ENCODE data around the gene SYPL1. TPM values are rescaled to one million over a fixed set of nuclear protein-coding genes. Genes with fewer than 3 reads are reported as not detected.

Gene SYPL1
- total RNA-seq, 1 donor = 40.6 TPM

DNA sequence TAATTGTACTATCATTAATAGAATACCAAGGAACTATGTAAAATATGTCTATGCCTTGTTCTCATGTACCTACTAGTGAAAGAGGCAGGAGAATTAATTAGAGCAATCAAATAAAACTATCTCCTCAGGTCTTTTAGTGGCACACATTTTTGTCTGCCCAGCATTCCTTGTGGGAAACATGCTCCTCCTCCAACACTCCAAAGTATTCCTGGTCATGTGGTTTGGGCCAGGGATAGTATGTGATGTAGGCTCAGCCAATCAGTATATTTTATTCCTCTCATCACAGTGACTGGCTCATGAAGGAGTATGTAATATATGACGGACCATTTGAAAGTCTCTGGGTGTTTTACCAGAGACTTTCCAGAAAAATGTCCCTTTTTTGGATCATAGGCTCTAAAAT is 16.7 kb upstream of the SYPL1 start:
- Histone ChIP-seq H3K27me3 (ENCODE audit: insufficient read depth, low read length) (peaks cover 2% of the 10 kb centered on the region), H3K9me3 (ENCODE audit: low read depth, low read length) (no peaks in the 10 kb centered on the region), H3K4me3 (ENCODE audit: low read length) (no peak overlapping the region), H3K4me1 (ENCODE audit: insufficient read depth, low read length) (peaks cover 4% of the 10 kb centered on the region)

DNA sequence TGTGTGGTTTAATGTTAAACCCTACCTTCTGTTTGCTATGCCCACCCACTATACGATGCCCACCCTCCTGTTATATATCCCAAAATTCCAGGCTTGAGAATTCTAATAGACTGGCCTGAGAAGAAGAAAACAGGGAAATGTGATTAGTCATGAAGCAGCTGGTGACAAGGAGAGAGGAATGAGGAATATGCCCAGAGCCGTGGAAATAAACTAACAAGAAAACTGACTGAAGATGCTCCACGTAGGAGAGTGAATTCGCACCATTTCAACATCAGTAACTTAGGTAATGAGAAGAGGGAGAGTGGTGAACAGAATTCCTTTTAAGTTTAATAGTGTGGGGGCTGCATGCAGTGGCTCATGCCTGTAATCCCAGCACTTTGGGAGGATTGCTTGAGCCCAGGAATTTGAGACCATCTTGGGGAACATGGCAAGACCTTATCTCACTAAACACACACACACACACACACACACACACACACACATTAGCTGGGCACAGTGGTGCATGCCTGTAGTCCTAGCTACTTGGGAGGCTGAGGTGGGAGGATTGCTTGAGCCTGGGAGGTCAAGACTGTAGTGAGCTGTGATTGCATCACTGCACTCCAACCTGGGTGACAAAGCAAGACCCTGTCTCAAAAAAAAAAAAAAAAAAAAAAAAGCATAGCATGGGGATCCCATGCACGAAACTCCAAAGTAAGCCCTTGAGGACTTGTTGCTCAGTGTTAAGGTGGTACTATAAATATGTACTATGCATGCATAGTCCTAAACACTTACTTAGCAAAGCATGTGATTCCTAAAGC is 16.1 kb upstream of the SYPL1 start:
- peaks cover 4% of the 10 kb centered on the region for H3K4me1 ChIP-seq (ENCODE audit: insufficient read depth, low read length)
- no peak overlapping the region for H3K4me3 ChIP-seq (ENCODE audit: low read length)
- H3K27me3 ChIP-seq (ENCODE audit: insufficient read depth, low read length) = peaks cover 2% of the 10 kb centered on the region
- H3K9me3 ChIP-seq (ENCODE audit: low read depth, low read length) = no peaks in the 10 kb centered on the region

DNA sequence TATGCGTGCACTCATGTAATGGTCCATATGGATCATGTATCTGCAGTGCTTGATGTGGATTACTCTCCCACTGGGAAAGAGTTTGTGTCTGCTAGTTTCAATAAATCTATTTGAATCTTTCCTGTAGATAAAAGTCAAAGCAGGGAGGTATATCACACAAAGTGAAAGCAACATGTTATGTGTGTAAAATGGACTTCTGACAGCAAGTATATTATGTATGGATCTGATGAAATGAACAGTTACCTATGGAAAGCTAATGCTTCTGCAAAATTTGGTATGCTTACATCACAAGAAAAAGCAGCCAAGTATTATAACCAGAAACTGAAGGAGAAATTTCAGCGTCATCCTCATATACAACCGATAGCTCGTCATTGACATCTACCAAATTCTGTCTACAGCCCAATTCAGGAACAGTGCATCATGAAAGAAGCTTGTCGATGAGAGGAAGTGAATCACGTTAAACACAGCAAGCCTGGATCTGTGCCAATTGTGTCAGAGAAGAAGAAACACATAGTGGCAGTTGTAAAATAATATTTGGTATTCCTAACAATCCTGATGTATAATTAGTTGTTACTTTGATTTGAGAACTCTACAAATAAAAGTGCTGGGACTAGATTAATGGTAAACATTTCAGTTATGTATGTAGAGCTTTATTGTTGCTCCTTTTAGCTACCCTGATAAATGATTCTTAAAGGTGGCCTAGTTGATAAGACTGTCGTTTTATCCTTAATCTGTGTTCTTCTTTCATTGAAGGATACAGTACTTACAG is 14.2 kb upstream of the SYPL1 start:
- peaks cover 8% of the 10 kb centered on the region for H3K4me1 ChIP-seq (ENCODE audit: insufficient read depth, low read length)
- H3K9me3 ChIP-seq (ENCODE audit: low read depth, low read length) = no peaks in the 10 kb centered on the region
- peaks cover 2% of the 10 kb centered on the region for H3K27me3 ChIP-seq (ENCODE audit: insufficient read depth, low read length)
- H3K4me3 ChIP-seq (ENCODE audit: low read length) = no peak overlapping the region

DNA sequence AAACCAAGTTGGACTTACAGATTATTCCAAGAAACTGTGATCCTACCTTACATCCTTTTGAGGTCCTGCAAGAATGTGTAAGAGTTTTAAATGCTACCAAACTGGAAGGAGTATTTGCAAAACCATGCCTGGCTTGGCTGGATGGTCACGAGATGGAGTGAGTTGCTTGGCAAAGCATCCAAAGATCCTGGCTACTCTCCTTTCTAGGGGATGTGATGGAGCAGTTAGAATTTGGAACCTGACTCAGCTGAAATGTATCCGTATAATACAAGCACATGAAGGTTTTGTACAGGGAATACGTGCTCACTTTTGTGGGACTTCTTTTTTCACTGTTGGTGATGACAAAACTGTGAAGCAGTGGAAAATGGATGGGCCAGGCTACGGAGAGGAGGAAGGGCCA is 13.3 kb upstream of the SYPL1 start:
- H3K9me3 ChIP-seq (ENCODE audit: low read depth, low read length) = no peaks in the 10 kb centered on the region
- no peaks in the 10 kb centered on the region for H3K27me3 ChIP-seq (ENCODE audit: insufficient read depth, low read length)
- H3K4me1 ChIP-seq (ENCODE audit: insufficient read depth, low read length) = peaks cover 11% of the 10 kb centered on the region
- H3K4me3 ChIP-seq (ENCODE audit: low read length) = no peak overlapping the region

DNA sequence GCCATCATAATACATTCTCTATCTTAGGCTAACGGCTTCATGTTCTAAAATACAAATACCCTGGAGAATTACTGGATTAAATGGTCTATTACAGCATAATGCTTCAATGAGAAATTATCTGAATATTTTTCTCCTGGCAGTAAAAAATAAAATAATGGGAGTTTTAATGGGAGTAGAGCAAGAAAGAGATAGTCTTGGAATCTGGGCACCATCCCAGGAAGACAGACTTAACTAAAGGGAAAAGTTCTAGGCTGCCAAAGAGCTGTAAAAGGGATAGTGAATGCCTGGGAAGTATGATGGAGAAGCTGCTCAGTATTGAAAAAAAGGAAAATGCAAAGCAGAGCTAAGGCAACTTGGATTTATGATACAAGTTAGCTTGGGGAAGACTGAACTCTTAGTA is 12.1 kb upstream of the SYPL1 start:
- H3K27me3 ChIP-seq (ENCODE audit: insufficient read depth, low read length) = no peaks in the 10 kb centered on the region
- H3K4me1 ChIP-seq (ENCODE audit: insufficient read depth, low read length) = peaks cover 11% of the 10 kb centered on the region
- H3K4me3 ChIP-seq (ENCODE audit: low read length) = no peak overlapping the region
- no peaks in the 10 kb centered on the region for H3K9me3 ChIP-seq (ENCODE audit: low read depth, low read length)

DNA sequence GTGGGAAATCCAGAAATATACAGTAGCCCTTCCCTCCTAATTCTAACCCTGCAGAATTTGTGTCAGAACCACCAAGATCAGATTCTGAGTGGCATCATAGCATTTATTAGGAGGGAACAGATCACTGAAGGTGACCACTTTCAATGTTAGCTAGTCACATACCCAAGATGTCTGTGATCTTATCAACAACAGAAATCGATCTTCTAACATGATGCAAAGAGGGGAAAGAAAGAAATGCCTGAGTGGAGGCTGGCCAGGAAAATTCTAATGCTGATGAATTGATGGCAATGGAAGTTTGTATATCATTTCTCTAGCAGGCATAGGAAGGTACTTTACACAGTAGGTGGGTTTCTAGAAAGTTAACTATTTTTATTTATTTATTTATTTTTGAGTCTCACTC is 10.6 kb upstream of the SYPL1 start:
- Histone ChIP-seq H3K27me3 (ENCODE audit: insufficient read depth, low read length) (no peaks in the 10 kb centered on the region), H3K4me1 (ENCODE audit: insufficient read depth, low read length) (peaks cover 11% of the 10 kb centered on the region)

DNA sequence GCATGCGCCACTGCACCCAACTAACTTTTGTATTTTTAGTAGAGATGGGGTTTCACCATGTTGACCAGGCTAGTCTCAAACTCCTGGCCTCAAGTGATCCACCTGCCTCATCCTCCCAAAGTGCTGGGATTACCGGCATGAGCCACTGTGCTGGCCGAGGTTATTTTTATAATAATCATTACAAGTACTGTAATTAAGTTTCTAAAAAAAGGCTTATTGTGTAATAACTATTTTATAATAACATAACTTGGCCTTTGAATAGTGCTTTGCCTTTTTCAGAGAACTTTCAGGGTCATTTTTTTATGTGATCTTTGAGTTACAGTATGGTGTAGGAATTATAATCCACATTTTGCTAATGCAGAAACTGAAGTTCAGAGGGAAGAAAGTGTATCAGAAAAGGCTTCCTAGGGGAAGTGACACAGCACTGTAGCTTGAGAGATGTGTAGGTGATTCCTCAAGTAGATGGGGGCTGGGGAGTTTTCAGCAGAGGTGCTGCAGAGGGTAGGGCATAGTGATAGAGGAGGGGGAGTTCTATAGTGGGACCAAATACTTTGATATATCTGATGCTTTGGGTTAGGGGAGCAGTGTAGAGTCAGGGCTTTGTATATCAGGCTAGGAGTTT is 9.2 kb upstream of the SYPL1 start:
- Histone ChIP-seq H3K4me1 (ENCODE audit: insufficient read depth, low read length) (peaks cover 11% of the 10 kb centered on the region), H3K9me3 (ENCODE audit: low read depth, low read length) (no peaks in the 10 kb centered on the region), H3K4me3 (ENCODE audit: low read length) (no peak overlapping the region), H3K27me3 (ENCODE audit: insufficient read depth, low read length) (no peaks in the 10 kb centered on the region)

More for the DNA sequence above, 10.6 kb upstream of the SYPL1 start:
- Histone ChIP-seq H3K9me3 (ENCODE audit: low read depth, low read length) (no peaks in the 10 kb centered on the region), H3K4me3 (ENCODE audit: low read length) (no peak overlapping the region)

DNA sequence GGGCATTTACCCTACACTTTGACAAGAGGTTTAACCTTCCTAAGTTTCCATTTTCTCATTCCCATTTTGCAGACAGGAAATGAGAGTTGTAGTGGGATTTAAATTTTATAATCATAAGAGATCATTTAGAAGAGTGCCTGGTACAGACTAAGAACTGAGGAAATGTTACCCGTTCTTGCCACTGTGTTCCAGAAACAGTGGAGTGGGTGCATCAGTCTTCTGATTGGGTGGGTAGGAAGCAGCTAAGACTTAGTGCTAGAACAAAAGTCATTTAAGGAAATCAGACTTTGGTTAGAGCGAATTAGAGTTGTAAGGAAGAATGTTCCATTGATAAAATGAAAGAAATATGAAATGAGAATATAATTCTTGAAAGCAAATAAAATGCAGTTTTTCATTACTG is 8.4 kb upstream of the SYPL1 start:
- Histone ChIP-seq H3K4me1 (ENCODE audit: insufficient read depth, low read length) (peaks cover 15% of the 10 kb centered on the region), H3K27me3 (ENCODE audit: insufficient read depth, low read length) (no peaks in the 10 kb centered on the region), H3K4me3 (ENCODE audit: low read length) (no peak overlapping the region), H3K9me3 (ENCODE audit: low read depth, low read length) (no peaks in the 10 kb centered on the region)

DNA sequence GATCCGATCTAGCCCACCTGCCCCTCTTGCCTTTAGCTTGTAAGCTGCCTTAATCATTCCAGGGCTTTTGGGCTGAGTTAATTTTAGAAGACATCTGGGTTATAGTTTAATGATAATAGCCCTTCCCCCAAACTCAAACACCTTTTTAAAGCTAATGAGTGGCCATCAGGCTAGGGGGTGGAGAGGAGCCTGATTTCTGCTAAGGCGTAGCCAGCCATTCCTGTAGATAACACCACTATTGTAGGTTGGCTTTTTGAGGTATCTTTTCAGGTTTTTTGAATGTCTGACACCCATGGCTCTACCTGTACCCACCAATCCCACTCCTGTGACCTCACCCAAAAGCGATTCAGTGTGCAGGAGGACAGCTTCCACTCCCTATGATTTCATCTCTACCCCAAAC is 7.6 kb upstream of the SYPL1 start:
- H3K9me3 ChIP-seq (ENCODE audit: low read depth, low read length) = no peaks in the 10 kb centered on the region
- H3K4me3 ChIP-seq (ENCODE audit: low read length) = no peak overlapping the region
- no peaks in the 10 kb centered on the region for H3K27me3 ChIP-seq (ENCODE audit: insufficient read depth, low read length)
- H3K4me1 ChIP-seq (ENCODE audit: insufficient read depth, low read length) = peaks cover 15% of the 10 kb centered on the region

DNA sequence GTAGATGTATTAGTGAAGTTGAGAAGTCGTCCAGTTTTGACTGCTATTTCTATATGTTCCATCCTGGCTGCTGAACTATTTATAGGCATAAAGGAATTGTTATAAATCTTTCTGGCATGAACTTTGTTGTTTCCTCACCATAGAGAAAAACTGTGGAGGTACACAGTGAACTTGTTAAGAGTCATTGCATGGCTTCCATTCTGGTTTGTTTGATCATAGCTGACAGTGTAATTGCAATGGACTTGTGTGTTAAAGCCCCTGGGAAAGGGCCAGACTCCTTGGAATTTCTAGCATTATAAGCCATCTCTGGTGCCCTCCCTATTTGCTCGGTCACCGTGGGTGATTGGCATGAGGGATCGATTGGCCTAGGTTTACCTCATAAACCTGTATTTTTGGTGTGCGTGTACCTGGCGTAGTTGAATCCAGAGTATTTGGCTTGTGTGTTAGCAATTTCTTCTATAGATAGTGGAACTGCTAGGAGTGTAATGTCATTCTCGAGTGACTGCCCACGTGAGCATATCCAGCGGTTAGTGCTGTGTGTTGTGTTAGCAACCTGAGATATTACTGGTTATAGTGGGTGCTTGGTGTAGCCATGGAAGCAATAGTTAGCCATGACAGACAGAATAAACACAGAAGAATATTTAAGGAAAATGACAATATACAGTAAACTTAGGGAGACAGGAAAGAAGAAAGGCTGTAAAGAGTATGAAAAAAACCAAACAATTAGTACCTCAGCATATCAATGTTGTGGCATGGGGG is 5.9 kb upstream of the SYPL1 start:
- Histone ChIP-seq H3K9me3 (ENCODE audit: low read depth, low read length) (no peaks in the 10 kb centered on the region), H3K4me1 (ENCODE audit: insufficient read depth, low read length) (peaks cover 30% of the 10 kb centered on the region), H3K4me3 (ENCODE audit: low read length) (no peak overlapping the region), H3K27me3 (ENCODE audit: insufficient read depth, low read length) (no peaks in the 10 kb centered on the region)

DNA sequence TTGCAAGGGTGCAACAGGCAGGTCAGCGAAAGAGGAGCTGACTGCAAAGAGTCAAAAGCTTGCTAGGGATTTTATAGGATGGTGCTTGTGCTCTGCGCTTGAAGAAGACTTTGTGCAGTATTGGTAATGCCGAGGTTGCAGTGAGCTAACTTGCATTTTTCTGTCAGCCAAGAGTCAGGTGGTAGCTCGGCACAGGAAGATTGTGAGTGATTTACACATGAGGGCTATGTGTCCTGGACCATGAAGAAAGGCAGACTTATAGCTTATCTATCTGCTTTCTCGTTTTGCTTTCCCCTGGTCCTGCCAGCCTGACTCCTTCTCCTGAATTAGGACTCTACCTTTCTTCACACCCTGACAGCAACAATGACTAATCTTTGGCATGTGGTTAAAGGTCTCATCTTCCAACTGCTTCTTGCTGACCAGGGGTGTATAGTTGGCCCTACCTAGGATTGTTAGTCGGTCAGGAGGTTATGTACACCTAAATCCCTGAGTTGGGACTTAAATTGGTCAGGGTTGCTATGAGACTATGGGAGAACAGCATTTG is 4.1 kb upstream of the SYPL1 start:
- Histone ChIP-seq H3K4me1 (ENCODE audit: insufficient read depth, low read length) (peaks cover 34% of the 10 kb centered on the region), H3K9me3 (ENCODE audit: low read depth, low read length) (no peaks in the 10 kb centered on the region), H3K4me3 (ENCODE audit: low read length) (no peak overlapping the region), H3K27me3 (ENCODE audit: insufficient read depth, low read length) (no peaks in the 10 kb centered on the region)

DNA sequence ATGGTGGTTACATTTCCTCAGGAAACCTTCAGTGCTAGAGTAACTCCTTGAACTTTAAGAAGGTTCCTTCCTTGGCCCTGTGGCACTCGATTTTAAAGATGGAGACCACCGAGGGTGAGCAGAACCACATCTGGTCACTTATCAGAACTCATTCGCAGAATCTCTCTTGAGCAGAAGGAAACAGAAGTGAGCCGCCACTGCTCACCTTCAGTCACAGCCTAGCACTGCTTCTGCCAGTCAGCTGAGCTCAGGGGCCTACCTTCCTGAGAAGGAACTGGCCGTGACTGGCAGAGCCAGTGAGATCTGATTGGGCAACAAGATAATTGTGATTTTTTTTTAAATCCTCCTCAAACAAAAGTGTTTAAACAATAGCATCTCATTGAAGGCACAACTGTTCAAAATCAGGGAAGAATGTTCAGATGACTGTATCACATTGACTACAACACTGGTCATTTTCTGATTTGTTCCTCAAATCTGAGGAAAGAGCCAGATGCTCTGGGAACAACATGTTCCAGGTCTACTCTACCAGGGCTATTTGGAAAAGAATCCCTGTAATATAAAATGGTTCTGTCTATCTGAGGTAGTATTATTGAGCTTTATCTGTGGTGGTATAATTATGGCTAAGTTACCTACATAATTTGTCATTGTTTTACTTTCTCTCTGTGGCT is 2.7 kb upstream of the SYPL1 start:
- Histone ChIP-seq H3K4me1 (ENCODE audit: insufficient read depth, low read length) (peaks cover 41% of the 10 kb centered on the region), H3K9me3 (ENCODE audit: low read depth, low read length) (no peaks in the 10 kb centered on the region), H3K4me3 (ENCODE audit: low read length) (no peak overlapping the region), H3K27me3 (ENCODE audit: insufficient read depth, low read length) (no peaks in the 10 kb centered on the region)

DNA sequence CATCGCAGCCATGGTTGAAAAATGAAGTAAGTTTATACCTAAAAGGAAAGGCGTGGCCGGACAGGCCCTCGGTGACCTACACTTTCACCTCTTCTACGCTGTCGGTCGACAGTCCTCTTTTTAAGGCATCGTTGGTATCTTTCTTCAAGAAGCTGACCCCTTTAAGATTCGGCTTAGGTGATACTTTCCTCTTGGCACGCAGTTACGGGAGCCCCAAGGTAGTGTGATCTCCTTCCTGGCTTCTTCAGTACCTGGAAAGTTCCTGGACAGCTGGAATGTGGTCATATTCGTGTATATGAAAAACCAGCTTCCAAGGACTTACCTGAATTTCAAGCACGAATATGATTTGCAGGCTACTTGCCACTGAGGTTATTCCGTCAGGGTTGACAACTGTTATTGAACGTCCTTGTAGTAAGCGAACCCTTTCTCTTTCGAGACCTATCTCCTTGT is 885 bp upstream of the SYPL1 start:
- no peaks in the 10 kb centered on the region for H3K27me3 ChIP-seq (ENCODE audit: insufficient read depth, low read length)
- H3K9me3 ChIP-seq (ENCODE audit: low read depth, low read length) = no peaks in the 10 kb centered on the region
- peak overlapping the region; percentile 83 for H3K4me3 ChIP-seq (ENCODE audit: low read length)
- peaks cover 58% of the 10 kb centered on the region for H3K4me1 ChIP-seq (ENCODE audit: insufficient read depth, low read length)

DNA sequence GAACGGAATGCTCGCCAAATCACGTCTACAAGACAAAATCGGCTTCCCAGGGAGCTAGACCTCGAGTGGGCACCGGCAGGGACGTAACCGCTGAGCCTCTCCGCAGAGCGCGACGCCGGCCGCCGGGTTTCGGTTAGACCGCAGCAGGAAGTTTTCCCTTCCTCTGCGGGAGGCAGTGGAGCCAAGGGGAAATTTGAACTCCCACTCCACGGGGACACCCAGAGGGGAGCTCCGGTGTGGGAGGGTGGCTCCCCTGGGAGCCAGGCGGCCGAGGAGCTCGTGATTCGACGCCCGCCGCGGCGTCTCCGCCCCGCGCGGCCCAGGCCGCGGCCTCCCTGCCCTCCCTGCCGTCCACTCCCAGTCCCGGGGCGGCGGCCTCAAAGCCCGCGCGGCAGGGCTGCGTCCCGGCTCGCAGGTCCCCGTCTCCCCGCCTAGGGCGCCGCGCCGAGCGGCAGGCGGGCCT is 426 bp downstream of the SYPL1 start:
- Histone ChIP-seq H3K27me3 (ENCODE audit: insufficient read depth, low read length) (no peaks in the 10 kb centered on the region), H3K9me3 (ENCODE audit: low read depth, low read length) (no peaks in the 10 kb centered on the region), H3K4me3 (ENCODE audit: low read length) (peak overlapping the region; percentile 83), H3K4me1 (ENCODE audit: insufficient read depth, low read length) (peaks cover 58% of the 10 kb centered on the region)

Measured in mononuclear cell (primary cell).